Endothelial cell of umbilical vein (primary cell): ENCODE measurements around the gene RSBN1.

Experiments used
- CTCF ChIP-seq, 2 donors: IDR thresholded peaks; 1 replicate in 1 of 2; 2 replicates in 1 of 2; pipeline ENCODE4 v1.5.1; 2011; ENCODE audit warnings: low read length in 2 of 2, mild to moderate bottlenecking in 2 of 2, moderate library complexity in 2 of 2, control low read depth in 1 of 2, inconsistent platforms in 1 of 2, low read depth in 1 of 2; ENCODE audit not compliant: insufficient read depth in 1 of 2; ENCODE audit errors: extremely low read depth in 1 of 2
- EZH2 ChIP-seq: IDR thresholded peaks from 2 replicates; pipeline ENCODE4 v1.6.1; 2012; ENCODE audit warnings: borderline replicate concordance, low read depth, mild to moderate bottlenecking, moderate library complexity, low read length, inconsistent platforms; ENCODE audit not compliant: severe bottlenecking
- GATA2 ChIP-seq: IDR thresholded peaks from 2 replicates; pipeline ENCODE4 v1.7.0; 2011; ENCODE audit warnings: low read depth, mild to moderate bottlenecking, moderate library complexity, mixed read lengths, low read length; ENCODE audit not compliant: insufficient read length, insufficient read depth
- JUN ChIP-seq: IDR thresholded peaks from 2 replicates; pipeline ENCODE4 v1.6.1; 2011; ENCODE audit warnings: borderline replicate concordance, low read depth; ENCODE audit not compliant: insufficient read length, insufficient read depth

DNA sequence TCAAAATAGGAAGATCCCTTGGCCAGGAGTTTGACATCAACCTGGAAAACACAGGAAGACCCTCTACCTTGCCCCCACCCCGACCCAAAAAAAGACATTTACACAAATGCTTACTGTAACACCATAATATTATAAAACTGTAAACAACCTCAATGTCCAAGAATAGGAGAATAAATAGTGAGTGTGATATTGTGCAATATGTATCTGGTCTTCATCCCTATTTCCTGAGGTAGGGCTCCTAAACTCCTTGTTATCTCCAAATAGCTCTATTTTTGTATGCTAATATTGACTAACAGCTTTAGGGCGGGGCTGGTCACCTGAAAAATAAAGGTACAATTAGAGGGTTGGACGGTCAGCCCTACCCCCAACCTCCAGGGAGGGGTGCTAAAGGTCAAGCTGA is 23.5 kb downstream of the RSBN1 start:
- TF ChIP-seq CTCF (IDR thresholded peaks at IDR 0.05; ENCODE audit: extremely low read depth in 1 of 2, insufficient read depth in 1 of 2, low read depth in 1 of 2, low read length in 2 of 2): no peak
- TF ChIP-seq EZH2: no peak
- TF ChIP-seq GATA2: no peak
- no peak for TF ChIP-seq JUN
